Gastroesophageal sphincter (tissue), 4 donors: ENCODE results near the gene LRRC63. TPM values are rescaled to one million over a fixed set of nuclear protein-coding genes. Genes with fewer than 3 reads are reported as not detected.

Source experiments
- ATAC-seq: fragments of 150-250 bp; one replicate; pipeline ENCODE4 v1.9.1; 2016; ENCODE audit warnings: mild to moderate bottlenecking, moderate library complexity
- H3K27ac ChIP-seq, 4 donors: fragments of 200-600 bp; sonication (generic) in 3 of 4; 1 replicate in 3 of 4; 2 replicates in 1 of 4; pipeline ENCODE4 v1.5.1; 2016 to 2019
- H3K27me3 ChIP-seq: fragments of 200-600 bp; sonication (generic); one replicate; pipeline ENCODE4 v1.5.1; 2019
- H3K36me3 ChIP-seq, 2 donors: fragments of 200-600 bp; sonication (generic); one replicate each; pipeline ENCODE4 v1.5.1; 2019; ENCODE audit warnings: control low read depth in 1 of 2
- H3K4me1 ChIP-seq, 3 donors: fragments of 200-600 bp; sonication (generic); 1 replicate in 2 of 3; 2 replicates in 1 of 3; pipeline ENCODE4 v1.5.1; 2016 to 2019; ENCODE audit warnings: control low read depth in 2 of 3
- H3K4me3 ChIP-seq, 2 donors: fragments of 200-600 bp; sonication (generic); one replicate each; pipeline ENCODE4 v1.5.1; 2019; ENCODE audit warnings: mild to moderate bottlenecking in 1 of 2, moderate library complexity in 1 of 2
- H3K9me3 ChIP-seq, 3 donors: fragments of 200-600 bp; sonication (generic); one replicate each; pipeline ENCODE4 v1.5.1; 2017 to 2019; ENCODE audit warnings: control low read depth in 2 of 3
- EP300 ChIP-seq: sonication (generic); formaldehyde crosslinking; IDR thresholded peaks from one replicate; pipeline ENCODE4 v1.6.1; 2017; ENCODE audit warnings: antibody characterized with exemption, mild to moderate bottlenecking
- POLR2A ChIP-seq, 2 donors: fragments of 450-650 bp; IDR thresholded peaks; one replicate each; pipeline ENCODE4 v1.6.1; 2017; ENCODE audit warnings: antibody characterized with exemption in 2 of 2, mild to moderate bottlenecking in 2 of 2, moderate library complexity in 1 of 2
- POLR2AphosphoS5 ChIP-seq: sonication (generic); formaldehyde crosslinking; IDR thresholded peaks from one replicate; pipeline ENCODE4 v1.6.1; 2017; ENCODE audit warnings: antibody characterized with exemption
- WGBS, 2 donors: methylation state at CpG; one replicate each; pipeline ENCODE4 v1.1.5; 2018; ENCODE audit warnings: low coverage in 1 of 2; 5-methylcytosine and 5-hydroxymethylcytosine counted together
- total RNA-seq, 4 donors: library from RNA; depleted of rRNA; stranded (reverse); fragments of >200 nt; gene quantifications; one replicate each; pipeline ENCODE4 v1.1.0, GENCODE V29; 2016
- TF ChIP-seq, protein P1 (sequence below), 4 experiments: fragments of 200-600 bp in 2 of 4; fragments of 450-650 bp in 2 of 4; sonication (generic) in 1 of 4; IDR thresholded peaks; one replicate each; pipeline ENCODE4 v1.5.1; 2017 to 2019; ENCODE audit warnings: antibody characterized with exemption in 4 of 4, mild to moderate bottlenecking in 2 of 4, moderate library complexity in 2 of 4

The LRRC63 gene
- total RNA-seq, 4 donors from 2014 or later: not detected

DNA sequence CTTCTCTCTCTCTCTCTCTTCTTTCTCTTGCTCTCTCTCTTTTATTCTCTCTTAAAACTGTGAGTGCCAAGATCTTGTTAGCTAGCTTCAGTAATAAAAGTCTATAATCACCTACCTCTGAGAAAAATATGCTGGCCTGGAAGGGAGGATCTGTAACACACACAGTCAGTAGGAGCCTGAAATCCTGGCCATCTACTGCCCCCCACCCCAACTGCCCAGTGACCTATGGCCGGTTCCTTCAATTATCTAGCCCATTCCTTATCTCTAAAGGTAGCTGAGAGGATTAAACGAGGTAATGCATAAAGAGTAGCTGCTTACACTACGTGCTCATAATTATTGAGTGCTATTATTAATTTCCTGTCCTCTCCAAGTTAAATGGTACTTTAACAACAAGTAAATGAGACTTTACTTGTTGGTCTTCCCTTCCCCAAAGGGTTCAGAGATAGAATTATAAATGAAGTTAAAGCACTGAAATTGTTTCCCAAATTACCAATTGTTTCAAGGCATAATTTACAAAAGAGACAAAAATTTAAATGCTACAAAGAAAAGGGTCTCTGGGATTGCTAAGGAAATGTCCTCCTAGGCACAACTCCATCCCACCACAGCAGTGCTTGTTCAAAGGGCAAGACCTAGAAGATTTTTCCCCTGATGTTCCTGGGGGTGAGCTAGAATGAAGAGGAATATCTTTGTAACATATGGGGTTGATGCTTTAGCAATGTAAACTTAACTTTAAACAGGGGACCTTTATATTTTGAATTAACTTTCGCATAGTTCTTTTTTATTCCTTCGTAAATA is 31.6 kb upstream of the LRRC63 start:
- H3K4me3 ChIP-seq: peak overlapping the region in 1 of 2 donors; percentile 14
- H3K4me1 ChIP-seq: no peaks in the 10 kb centered on the region
- ATAC-seq: no peak
- H3K9me3 ChIP-seq: no peaks in the 10 kb centered on the region
- TF ChIP-seq POLR2A (IDR thresholded peaks at IDR 0.05) (no peak), EP300 (no peak), POLR2AphosphoS5 (no peak)
- TF ChIP-seq, protein P1, sequence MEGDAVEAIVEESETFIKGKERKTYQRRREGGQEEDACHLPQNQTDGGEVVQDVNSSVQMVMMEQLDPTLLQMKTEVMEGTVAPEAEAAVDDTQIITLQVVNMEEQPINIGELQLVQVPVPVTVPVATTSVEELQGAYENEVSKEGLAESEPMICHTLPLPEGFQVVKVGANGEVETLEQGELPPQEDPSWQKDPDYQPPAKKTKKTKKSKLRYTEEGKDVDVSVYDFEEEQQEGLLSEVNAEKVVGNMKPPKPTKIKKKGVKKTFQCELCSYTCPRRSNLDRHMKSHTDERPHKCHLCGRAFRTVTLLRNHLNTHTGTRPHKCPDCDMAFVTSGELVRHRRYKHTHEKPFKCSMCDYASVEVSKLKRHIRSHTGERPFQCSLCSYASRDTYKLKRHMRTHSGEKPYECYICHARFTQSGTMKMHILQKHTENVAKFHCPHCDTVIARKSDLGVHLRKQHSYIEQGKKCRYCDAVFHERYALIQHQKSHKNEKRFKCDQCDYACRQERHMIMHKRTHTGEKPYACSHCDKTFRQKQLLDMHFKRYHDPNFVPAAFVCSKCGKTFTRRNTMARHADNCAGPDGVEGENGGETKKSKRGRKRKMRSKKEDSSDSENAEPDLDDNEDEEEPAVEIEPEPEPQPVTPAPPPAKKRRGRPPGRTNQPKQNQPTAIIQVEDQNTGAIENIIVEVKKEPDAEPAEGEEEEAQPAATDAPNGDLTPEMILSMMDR (IDR thresholded peaks at IDR 0.05): no peak
- peak overlapping the region in 1 of 4 donors; percentile 20 for H3K27ac ChIP-seq
- H3K27me3 ChIP-seq: no peaks in the 10 kb centered on the region
- H3K36me3 ChIP-seq: no peaks in the 10 kb centered on the region
- 55 to 69% methylated on average over 5 of the region's 5 CpGs for WGBS, 2 donors

DNA sequence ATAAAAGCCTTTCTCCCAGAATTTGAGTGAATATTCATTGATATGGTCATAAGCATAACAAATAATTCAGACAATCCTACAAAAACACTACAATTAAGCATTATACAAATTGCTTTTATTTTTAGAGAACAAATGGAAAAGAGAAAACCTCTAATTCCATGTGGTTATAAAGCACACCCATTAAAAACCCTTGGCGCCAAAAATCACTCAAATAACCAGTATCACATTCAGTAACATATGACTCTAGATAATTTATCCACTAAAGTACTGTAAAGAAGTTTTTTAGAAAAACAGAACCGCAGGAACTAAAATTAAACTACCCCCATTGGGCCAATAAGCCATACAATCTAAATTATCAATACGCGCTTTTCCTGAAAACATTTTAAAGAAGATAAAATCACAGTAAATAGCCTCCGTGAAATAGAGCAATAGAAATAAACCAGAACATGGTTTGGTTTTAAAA is 30.3 kb upstream of the LRRC63 start:
- peak overlapping the region in 1 of 2 donors; percentile 30 for H3K4me3 ChIP-seq
- no peaks in the 10 kb centered on the region for H3K36me3 ChIP-seq
- no peaks in the 10 kb centered on the region for H3K4me1 ChIP-seq
- no peak for ATAC-seq
- WGBS, 2 donors: 66% methylated on average over 5 of the region's 5 CpGs; no CpG with 5 or more reads in 1 of the 2 donors
- H3K27ac ChIP-seq: peak overlapping the region in 1 of 4 donors; percentile 35
- H3K9me3 ChIP-seq: no peaks in the 10 kb centered on the region
- H3K27me3 ChIP-seq: no peaks in the 10 kb centered on the region
- TF ChIP-seq EP300: no peak
- TF ChIP-seq, protein P1 (IDR thresholded peaks at IDR 0.05): no peak
- no peak for TF ChIP-seq POLR2A (IDR thresholded peaks at IDR 0.05)
- TF ChIP-seq POLR2AphosphoS5: no peak

DNA sequence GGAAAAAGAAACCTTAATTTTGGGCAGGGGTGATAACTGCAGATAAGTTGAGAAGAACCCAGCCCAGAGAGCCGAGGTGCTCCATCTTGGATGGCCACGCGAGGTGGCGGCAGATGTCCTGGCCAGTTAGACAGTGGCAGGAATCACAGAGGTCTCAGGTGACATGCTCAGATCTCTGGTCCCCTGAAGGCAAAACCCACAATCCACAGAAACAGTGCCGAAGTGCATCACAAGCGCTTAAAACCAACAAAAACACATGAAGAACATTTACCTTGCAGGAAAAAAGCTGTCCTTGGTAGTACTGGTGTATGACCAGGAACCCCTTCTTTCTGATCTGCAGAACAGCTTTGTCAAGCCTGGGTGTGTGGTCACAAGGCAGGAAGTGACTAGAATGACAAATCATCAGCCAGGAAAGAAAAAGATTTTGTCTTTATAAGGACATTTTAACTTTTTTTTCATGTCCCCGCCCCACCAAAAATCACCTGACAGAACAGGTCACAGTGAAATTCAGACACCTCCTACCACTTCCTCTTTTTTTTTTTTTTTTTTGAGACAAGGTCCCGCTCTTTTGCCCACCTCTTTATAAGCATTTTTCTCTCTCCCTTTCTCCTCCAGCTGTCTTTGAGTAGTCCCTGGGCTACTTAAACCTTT is 29.8 kb upstream of the LRRC63 start, which contains the start of gene LCP1:
Gene LCP1 (minus strand): TSS at position 338 of the 651 bp plus-strand sequence. CDS start 22,515 bp downstream, outside the sequence.
- Histone ChIP-seq H3K36me3 (no peaks in the 10 kb centered on the region), H3K9me3 (no peaks in the 10 kb centered on the region), H3K4me3 (peak within 1 kb of the TSS in 1 of 2 donors; percentile 30), H3K27ac (peak within 1 kb of the TSS in 1 of 4 donors; percentile 35), H3K27me3 (no peaks in the 10 kb centered on the region), H3K4me1 (no peaks in the 10 kb centered on the region)
- WGBS, 2 donors: 84 to 87% methylated on average over 3 to 7 of the region's 8 CpGs
- no peak for ATAC-seq
- TF ChIP-seq, protein P1 (IDR thresholded peaks at IDR 0.05): no peak
- TF ChIP-seq EP300 (no peak), POLR2AphosphoS5 (peak; percentile 48), POLR2A (IDR thresholded peaks at IDR 0.05) (peak in 1 of 2 donors; percentile 41)

DNA sequence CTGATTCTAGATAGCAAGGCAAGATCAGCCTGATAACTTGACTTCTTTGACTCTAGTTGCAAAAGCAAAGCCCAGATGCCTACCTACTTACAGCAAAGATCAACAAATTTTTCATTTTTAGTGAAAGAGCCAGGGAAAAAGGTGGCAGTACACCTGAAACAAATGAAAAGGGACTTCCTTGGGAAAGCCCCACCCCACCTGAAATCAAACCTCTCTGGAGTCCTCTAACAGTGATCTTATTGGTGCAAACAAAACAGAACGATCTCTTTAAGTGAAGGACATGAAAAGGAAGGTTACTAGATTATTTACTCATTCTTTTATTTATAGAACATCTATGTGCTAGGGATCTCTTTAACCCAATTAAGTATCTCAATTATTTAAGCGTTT is 29.2 kb upstream of the LRRC63 start:
- Histone ChIP-seq H3K4me1 (no peaks in the 10 kb centered on the region), H3K27ac (no peak overlapping the region), H3K9me3 (no peaks in the 10 kb centered on the region), H3K27me3 (no peaks in the 10 kb centered on the region), H3K4me3 (no peak overlapping the region), H3K36me3 (no peaks in the 10 kb centered on the region)
- ATAC-seq: no peak
- no peak for TF ChIP-seq EP300
- TF ChIP-seq, protein P1 (IDR thresholded peaks at IDR 0.05): no peak
- no peak for TF ChIP-seq POLR2A (IDR thresholded peaks at IDR 0.05)
- no peak for TF ChIP-seq POLR2AphosphoS5
- WGBS, 2 donors: 70 to 86% methylated on average over 2 of the region's 2 CpGs
